Mesothelial cell of epicardium (in vitro differentiated cells): ENCODE results near the gene ZNHIT1. TPM values are rescaled to one million over a fixed set of nuclear protein-coding genes. Genes with fewer than 3 reads are reported as not detected.
A peak's percentile ranks its signal among the peaks of the same experiment; 100 is the strongest.

Experiments
- DNase-seq, 2 experiments: peaks; one replicate each; pipeline ENCODE4 v3.0.0; 2021; ENCODE audit warnings: low spot score in 2 of 2; ENCODE audit not compliant: unreplicated experiment in 2 of 2
- H3K27ac Mint-ChIP-seq: 2 replicates; pipeline ENCODE4 v1.8.0; 2021; ENCODE audit warnings: mixed read lengths
- H3K27me3 Mint-ChIP-seq: 2 replicates; pipeline ENCODE4 v1.8.0; 2021; ENCODE audit warnings: low read depth, mixed read lengths
- H3K36me3 Mint-ChIP-seq: 2 replicates; pipeline ENCODE4 v1.8.0; 2021; ENCODE audit warnings: mixed read lengths
- H3K4me1 Mint-ChIP-seq: 2 replicates; pipeline ENCODE4 v1.8.0; 2021; ENCODE audit warnings: mixed read lengths
- H3K4me3 Mint-ChIP-seq: 2 replicates; pipeline ENCODE4 v1.8.0; 2021; ENCODE audit warnings: mild to moderate bottlenecking, moderate library complexity, mixed read lengths
- H3K9me3 Mint-ChIP-seq: 2 replicates; pipeline ENCODE4 v1.8.0; 2021; ENCODE audit warnings: mixed read lengths
- CTCF ChIP-seq: fragments of 200-600 bp; sonication (generic); IDR thresholded peaks from one replicate; pipeline ENCODE4 v1.5.0; 2021; ENCODE audit warnings: antibody characterized with exemption; ENCODE audit not compliant: unreplicated experiment
- total RNA-seq: library from RNA; stranded (reverse); gene quantifications from 3 replicates; pipeline ENCODE4 v1.2.1, GENCODE V29; 2021

Gene ZNHIT1
- total RNA-seq: 52.8 to 57.7 TPM (median 54.9 TPM) in 3 replicates

GRCh38 chr7:101217388-101218235 lies at the start of gene ZNHIT1, which contains the start of gene PLOD3:
Gene ZNHIT1 (plus strand): TSS chr7:101218165. CDS start chr7:101218196, 31 bp downstream.
Gene PLOD3 (minus strand): TSS chr7:101217581. CDS start chr7:101217274, 307 bp downstream.
- Mint-ChIP-seq H3K36me3 (peaks cover 10% of the 10 kb centered on the region), H3K27me3 (no peaks in the 10 kb centered on the region), H3K27ac (peak within 1 kb of the TSS; percentile 90), H3K9me3 (no peaks in the 10 kb centered on the region), H3K4me3 (peak within 1 kb of the TSS; percentile 95), H3K4me1 (peaks cover 22% of the 10 kb centered on the region)
- TF ChIP-seq CTCF: no peak
- peak; percentile 93 to 94 for DNase-seq

- H3K4me1 Mint-ChIP-seq: peaks cover 46% of the 10 kb centered on the region
Observed at GRCh38 chr7:101168412-101169049, 49.4 kb upstream of the ZNHIT1 start.

GRCh38 chr7:101169110-101169837 lies 48.7 kb upstream of the ZNHIT1 start:
- peaks cover 48% of the 10 kb centered on the region for H3K4me1 Mint-ChIP-seq
- no peak for TF ChIP-seq CTCF
- DNase-seq: no peak
- peaks cover 100% of the 10 kb centered on the region for H3K27me3 Mint-ChIP-seq
- H3K36me3 Mint-ChIP-seq: no peaks in the 10 kb centered on the region
- H3K27ac Mint-ChIP-seq: no peak overlapping the region
- H3K4me3 Mint-ChIP-seq: no peak overlapping the region
- H3K9me3 Mint-ChIP-seq: no peaks in the 10 kb centered on the region

More at GRCh38 chr7:101168412-101169049, 49.4 kb upstream of the ZNHIT1 start:
- H3K27me3 Mint-ChIP-seq: peaks cover 97% of the 10 kb centered on the region
- H3K4me3 Mint-ChIP-seq: no peak overlapping the region
- no peak for DNase-seq
- TF ChIP-seq CTCF: no peak
- H3K9me3 Mint-ChIP-seq: no peaks in the 10 kb centered on the region
- no peaks in the 10 kb centered on the region for H3K36me3 Mint-ChIP-seq
- H3K27ac Mint-ChIP-seq: no peak overlapping the region

GRCh38 chr7:101169838-101170551 lies 48.0 kb upstream of the ZNHIT1 start:
- H3K4me1 Mint-ChIP-seq: peaks cover 42% of the 10 kb centered on the region
- peak; percentile 62 to 92 for DNase-seq
- H3K27me3 Mint-ChIP-seq: peaks cover 100% of the 10 kb centered on the region
- H3K36me3 Mint-ChIP-seq: no peaks in the 10 kb centered on the region
- H3K4me3 Mint-ChIP-seq: no peak overlapping the region
- no peaks in the 10 kb centered on the region for H3K9me3 Mint-ChIP-seq
- peak; percentile 79 for TF ChIP-seq CTCF
- H3K27ac Mint-ChIP-seq: no peak overlapping the region
